A549 (cell line): ENCODE results near the gene HGF.

Source experiments
- CTCF ChIP-seq: fragments of >200 bp; sonication (Bioruptor Twin); formaldehyde crosslinking; IDR thresholded peaks from 3 replicates; pipeline ENCODE4 v1.5.1; 2016
- HDAC2 ChIP-seq: fragments of 200-600 bp; sonication (generic); IDR thresholded peaks from 2 replicates; pipeline ENCODE4 v1.6.1; 2016
- JUN ChIP-seq, 2 experiments: fragments of >200 bp; sonication (Bioruptor Twin); formaldehyde crosslinking; IDR thresholded peaks; 2 replicates in 1 of 2; 3 replicates in 1 of 2; pipeline ENCODE4 v1.6.1; 2016 to 2017
- POLR2A ChIP-seq: IDR thresholded peaks from 2 replicates; pipeline ENCODE4 v1.6.1; 2012; ENCODE audit warnings: mild to moderate bottlenecking, low read length
- REST ChIP-seq: fragments of 200-600 bp; sonication (generic); IDR thresholded peaks from 2 replicates; pipeline ENCODE4 v1.6.1; 2016; ENCODE audit warnings: antibody characterized with exemption, mild to moderate bottlenecking, moderate library complexity
- ZC3H11A ChIP-seq: fragments of 450-650 bp; IDR thresholded peaks from 2 replicates; pipeline ENCODE4 v1.6.1; 2014; ENCODE audit warnings: antibody characterized with exemption, mild to moderate bottlenecking
- ZNF302 ChIP-seq: fragments of 250-450 bp; sonication (Bioruptor Pico); IDR thresholded peaks from 2 replicates; pipeline ENCODE4 v1.9.0; 2021; ENCODE audit warnings: inconsistent platforms, mild to moderate bottlenecking, moderate library complexity
- ZSCAN20 ChIP-seq: fragments of 250-450 bp; sonication (Bioruptor Pico); IDR thresholded peaks from 2 replicates; pipeline ENCODE4 v1.8.0; 2022; ENCODE audit warnings: mild to moderate bottlenecking, moderate library complexity

GRCh38 chr7:81659697-81660395, 110.0 kb downstream of the HGF start:
- no peak for TF ChIP-seq REST
- no peak for TF ChIP-seq POLR2A
- no peak for TF ChIP-seq ZC3H11A
- no peak for TF ChIP-seq ZNF302 (CRISPR knock-in tag)
- no peak for TF ChIP-seq HDAC2
- TF ChIP-seq CTCF, result no peak
- TF ChIP-seq ZSCAN20 (CRISPR knock-in tag), result no peak
- no peak for TF ChIP-seq JUN (IDR thresholded peaks at IDR 0.05)
